ENCODE data around the gene KAT14. TPM values are rescaled to one million over a fixed set of nuclear protein-coding genes. Genes with fewer than 3 reads are reported as not detected.

KAT14 gene
- total and polyA plus RNA-seq, 4 donors: 5.3 to 12.9 (median 8.6) TPM

DNA sequence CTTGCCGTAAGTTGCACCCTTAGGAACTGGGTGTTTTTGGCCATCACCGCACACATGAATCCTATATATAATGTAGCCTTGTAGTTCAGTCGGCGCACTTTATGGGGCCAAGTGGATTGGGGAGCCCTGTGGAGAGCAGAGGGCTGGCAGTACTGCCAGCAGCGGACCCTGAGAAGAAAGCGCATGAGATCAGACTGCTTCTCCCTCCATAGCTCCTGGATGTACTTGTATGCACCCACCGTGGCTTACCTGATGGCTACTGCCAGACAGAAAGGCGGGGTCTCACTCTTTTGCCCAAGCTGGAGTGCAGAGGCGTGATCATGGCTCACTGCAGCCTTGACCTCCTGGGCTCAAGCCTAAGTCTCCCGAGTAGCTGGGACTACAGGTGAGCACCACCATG, 47.2 kb upstream of the KAT14 start:
- WGBS, 2 donors: 94% methylated on average over 10 of the region's 10 CpGs
- DNase-seq (no peak), ATAC-seq (ENCODE audit: insufficient read depth, low FRiP score) (no peak)
- Histone ChIP-seq H3K36me3 (ENCODE audit: control insufficient read depth in 4 of 4, insufficient read depth in 4 of 4, low read length in 4 of 4) (no peaks in the 10 kb centered on the region), H3K4me1 (ENCODE audit: control insufficient read depth in 5 of 5, insufficient read depth in 5 of 5, low read length in 5 of 5) (no peaks in the 10 kb centered on the region), H3K27ac (ENCODE audit: low read depth in 1 of 2, low read length in 1 of 2) (no peak overlapping the region), H3K4me3 (no peak overlapping the region), H3K27me3 (ENCODE audit: control insufficient read depth in 3 of 3, insufficient read depth in 3 of 3, low read length in 2 of 3) (no peaks in the 10 kb centered on the region), H3K9ac (ENCODE audit: insufficient read depth in 1 of 2, low read length in 2 of 2) (no peak overlapping the region), H3K9me3 (ENCODE audit: control insufficient read depth in 4 of 4, insufficient read depth in 3 of 4, low read length in 3 of 4) (peaks cover 0 to 2% (median 0%) of the 10 kb centered on the region in 4 donors)
- TF ChIP-seq, protein P1, sequence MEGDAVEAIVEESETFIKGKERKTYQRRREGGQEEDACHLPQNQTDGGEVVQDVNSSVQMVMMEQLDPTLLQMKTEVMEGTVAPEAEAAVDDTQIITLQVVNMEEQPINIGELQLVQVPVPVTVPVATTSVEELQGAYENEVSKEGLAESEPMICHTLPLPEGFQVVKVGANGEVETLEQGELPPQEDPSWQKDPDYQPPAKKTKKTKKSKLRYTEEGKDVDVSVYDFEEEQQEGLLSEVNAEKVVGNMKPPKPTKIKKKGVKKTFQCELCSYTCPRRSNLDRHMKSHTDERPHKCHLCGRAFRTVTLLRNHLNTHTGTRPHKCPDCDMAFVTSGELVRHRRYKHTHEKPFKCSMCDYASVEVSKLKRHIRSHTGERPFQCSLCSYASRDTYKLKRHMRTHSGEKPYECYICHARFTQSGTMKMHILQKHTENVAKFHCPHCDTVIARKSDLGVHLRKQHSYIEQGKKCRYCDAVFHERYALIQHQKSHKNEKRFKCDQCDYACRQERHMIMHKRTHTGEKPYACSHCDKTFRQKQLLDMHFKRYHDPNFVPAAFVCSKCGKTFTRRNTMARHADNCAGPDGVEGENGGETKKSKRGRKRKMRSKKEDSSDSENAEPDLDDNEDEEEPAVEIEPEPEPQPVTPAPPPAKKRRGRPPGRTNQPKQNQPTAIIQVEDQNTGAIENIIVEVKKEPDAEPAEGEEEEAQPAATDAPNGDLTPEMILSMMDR (IDR thresholded peaks at IDR 0.05; ENCODE audit: control extremely low read depth, extremely low read depth): no peak

DNA sequence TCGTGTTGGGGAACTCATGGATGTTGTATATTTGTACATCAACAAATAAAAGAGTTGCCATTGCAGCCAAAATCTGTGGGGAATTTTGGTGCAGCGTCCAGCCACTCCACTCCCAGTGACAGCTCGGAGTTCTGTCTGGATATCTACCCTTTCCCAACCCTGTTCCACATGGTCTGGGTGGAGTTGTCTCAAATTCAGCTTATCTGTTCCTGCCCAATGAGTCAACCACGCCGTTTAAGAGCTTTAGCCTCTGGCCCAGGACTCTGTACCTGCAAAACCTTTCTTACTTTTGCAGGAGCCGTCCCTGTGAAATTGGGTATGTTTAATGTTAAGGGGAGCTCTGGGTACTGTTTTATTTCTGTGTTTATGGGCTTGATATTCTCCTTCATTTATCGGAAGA, 46.0 kb upstream of the KAT14 start:
- Histone ChIP-seq H3K4me3 (no peak overlapping the region), H3K27me3 (ENCODE audit: control insufficient read depth in 3 of 3, insufficient read depth in 3 of 3, low read length in 2 of 3) (no peaks in the 10 kb centered on the region), H3K9ac (ENCODE audit: insufficient read depth in 1 of 2, low read length in 2 of 2) (no peak overlapping the region), H3K27ac (ENCODE audit: low read depth in 1 of 2, low read length in 1 of 2) (no peak overlapping the region), H3K36me3 (ENCODE audit: control insufficient read depth in 4 of 4, insufficient read depth in 4 of 4, low read length in 4 of 4) (no peaks in the 10 kb centered on the region), H3K4me1 (ENCODE audit: control insufficient read depth in 5 of 5, insufficient read depth in 5 of 5, low read length in 5 of 5) (no peaks in the 10 kb centered on the region), H3K9me3 (ENCODE audit: control insufficient read depth in 4 of 4, insufficient read depth in 3 of 4, low read length in 3 of 4) (peaks cover 0 to 2% (median 0%) of the 10 kb centered on the region in 4 donors)
- WGBS, 2 donors: 73 to 88% methylated on average over 7 of the region's 7 CpGs
- TF ChIP-seq, protein P1 (IDR thresholded peaks at IDR 0.05; ENCODE audit: control extremely low read depth, extremely low read depth): no peak
- no peak for ATAC-seq (ENCODE audit: insufficient read depth, low FRiP score)
- no peak for DNase-seq

DNA sequence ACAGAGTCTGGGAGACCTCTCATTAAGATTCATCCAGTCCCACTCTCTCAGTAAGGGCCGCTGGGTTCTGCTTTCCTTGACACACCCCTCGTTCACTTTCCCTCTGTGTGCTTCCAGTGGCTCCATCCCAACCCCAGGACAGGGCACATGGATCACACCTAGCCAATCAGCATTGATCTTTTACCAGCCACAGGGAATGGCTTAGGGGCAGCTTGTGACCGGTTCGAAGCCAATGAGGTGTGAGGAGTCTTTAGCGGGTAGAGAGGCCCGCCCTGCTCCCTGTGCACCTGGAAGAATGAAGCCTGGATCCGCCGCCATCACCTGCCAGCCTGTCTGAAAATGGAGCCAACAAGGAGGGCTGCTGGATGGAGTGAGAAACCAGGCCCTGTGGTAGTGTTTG, 44.8 kb upstream of the KAT14 start:
- 88 to 94% methylated on average over 8 of the region's 8 CpGs for WGBS, 2 donors
- no peak for ATAC-seq (ENCODE audit: insufficient read depth, low FRiP score)

More for the DNA sequence above, 44.8 kb upstream of the KAT14 start:
- peaks cover 0 to 2% (median 0%) of the 10 kb centered on the region in 4 donors for H3K9me3 ChIP-seq (ENCODE audit: control insufficient read depth in 4 of 4, insufficient read depth in 3 of 4, low read length in 3 of 4)
- no peak overlapping the region for H3K9ac ChIP-seq (ENCODE audit: insufficient read depth in 1 of 2, low read length in 2 of 2)
- H3K27ac ChIP-seq (ENCODE audit: low read depth in 1 of 2, low read length in 1 of 2): no peak overlapping the region
- DNase-seq: no peak
- TF ChIP-seq, protein P1 (IDR thresholded peaks at IDR 0.05; ENCODE audit: control extremely low read depth, extremely low read depth): no peak
- no peaks in the 10 kb centered on the region for H3K4me1 ChIP-seq (ENCODE audit: control insufficient read depth in 5 of 5, insufficient read depth in 5 of 5, low read length in 5 of 5)
- H3K4me3 ChIP-seq: no peak overlapping the region
- H3K27me3 ChIP-seq (ENCODE audit: control insufficient read depth in 3 of 3, insufficient read depth in 3 of 3, low read length in 2 of 3): no peaks in the 10 kb centered on the region
- no peaks in the 10 kb centered on the region for H3K36me3 ChIP-seq (ENCODE audit: control insufficient read depth in 4 of 4, insufficient read depth in 4 of 4, low read length in 4 of 4)

Data from lung (tissue), 12 donors.